GM23338 (cell line): Measurements from ENCODE around the gene CCAR1.

Source experiments
- EZH2phosphoT487 ChIP-seq: fragments of 200-600 bp; sonication (generic); IDR thresholded peaks from one replicate; pipeline ENCODE4 v1.8.1; 2018; ENCODE audit warnings: antibody characterized with exemption; ENCODE audit not compliant: unreplicated experiment
- TF ChIP-seq, protein P1 (sequence below), 2 experiments: fragments of 200-600 bp in 1 of 2; sonication (generic) in 1 of 2; conservative IDR thresholded peaks; 2 replicates each; pipeline versions ENCODE4 v1.5.1 to v1.6.1; 2016 to 2017; ENCODE audit warnings: antibody characterized with exemption in 2 of 2, low read depth in 2 of 2, mild to moderate bottlenecking in 2 of 2, moderate library complexity in 1 of 2

GRCh38 chr10:68717435-68717834 is 3.6 kb upstream of the CCAR1 start:
- TF ChIP-seq EZH2phosphoT487, result no peak
- TF ChIP-seq, protein P1, sequence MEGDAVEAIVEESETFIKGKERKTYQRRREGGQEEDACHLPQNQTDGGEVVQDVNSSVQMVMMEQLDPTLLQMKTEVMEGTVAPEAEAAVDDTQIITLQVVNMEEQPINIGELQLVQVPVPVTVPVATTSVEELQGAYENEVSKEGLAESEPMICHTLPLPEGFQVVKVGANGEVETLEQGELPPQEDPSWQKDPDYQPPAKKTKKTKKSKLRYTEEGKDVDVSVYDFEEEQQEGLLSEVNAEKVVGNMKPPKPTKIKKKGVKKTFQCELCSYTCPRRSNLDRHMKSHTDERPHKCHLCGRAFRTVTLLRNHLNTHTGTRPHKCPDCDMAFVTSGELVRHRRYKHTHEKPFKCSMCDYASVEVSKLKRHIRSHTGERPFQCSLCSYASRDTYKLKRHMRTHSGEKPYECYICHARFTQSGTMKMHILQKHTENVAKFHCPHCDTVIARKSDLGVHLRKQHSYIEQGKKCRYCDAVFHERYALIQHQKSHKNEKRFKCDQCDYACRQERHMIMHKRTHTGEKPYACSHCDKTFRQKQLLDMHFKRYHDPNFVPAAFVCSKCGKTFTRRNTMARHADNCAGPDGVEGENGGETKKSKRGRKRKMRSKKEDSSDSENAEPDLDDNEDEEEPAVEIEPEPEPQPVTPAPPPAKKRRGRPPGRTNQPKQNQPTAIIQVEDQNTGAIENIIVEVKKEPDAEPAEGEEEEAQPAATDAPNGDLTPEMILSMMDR (conservative IDR thresholded peaks at IDR 0.05; ENCODE audit: low read depth in 2 of 2), result no peak
